T-helper 17 cell (primary cell): ENCODE measurements around the gene KRT38. TPM values are rescaled to one million over a fixed set of nuclear protein-coding genes. Genes with fewer than 3 reads are reported as not detected.

Experiments used
- ATAC-seq: fragments of 150-1000 bp; cut with Tn5 transposase; 2 replicates; pipeline ENCODE4 v1.10.0; 2021; ENCODE audit warnings: mild to moderate bottlenecking, moderate library complexity
- DNase-seq, 3 donors: peaks; one replicate each; pipeline versions ENCODE4 v3.0.0 to v3.0.0-alpha.2; 2020 to 2021
- H3K9me3 ChIP-seq: one replicate; pipeline ENCODE4 v1.7.0; 2013; ENCODE audit warnings: low read length, mild to moderate bottlenecking; ENCODE audit not compliant: control insufficient read depth, poor library complexity, severe bottlenecking
- H3K27ac Mint-ChIP-seq: one replicate; pipeline ENCODE4 v1.8.0; 2022; ENCODE audit warnings: mild to moderate bottlenecking, moderate library complexity, mixed read lengths
- H3K27me3 Mint-ChIP-seq: one replicate; pipeline ENCODE4 v1.8.0; 2022; ENCODE audit warnings: mixed read lengths
- H3K36me3 Mint-ChIP-seq: one replicate; pipeline ENCODE4 v1.8.0; 2022; ENCODE audit warnings: low read depth, mixed read lengths
- H3K4me1 Mint-ChIP-seq: one replicate; pipeline ENCODE4 v1.8.0; 2022; ENCODE audit warnings: mild to moderate bottlenecking, mixed read lengths
- H3K4me3 Mint-ChIP-seq: one replicate; pipeline ENCODE4 v1.8.0; 2022; ENCODE audit warnings: mild to moderate bottlenecking, moderate library complexity, mixed read lengths
- total RNA-seq, 4 donors: library from RNA in 2 of 4; stranded (reverse) in 2 of 4; gene quantifications; one replicate each; pipeline ENCODE4 v1.2.3 and lab custom pipeline; 2022 to 2026

Gene KRT38
- total RNA-seq, 2 donors from 2014 or later = not detected

- Mint-ChIP-seq H3K4me1 (peaks cover 2% of the 10 kb centered on the region), H3K27ac (no peak overlapping the region), H3K27me3 (no peaks in the 10 kb centered on the region), H3K36me3 (no peaks in the 10 kb centered on the region), H3K4me3 (no peak overlapping the region)
- no peak for ATAC-seq
- no peaks in the 10 kb centered on the region for H3K9me3 ChIP-seq
- no peak for DNase-seq
Observed at GRCh38 chr17:41475421-41475820, 34.6 kb upstream of the KRT38 start.

GRCh38 chr17:41474863-41475262 lies 34.1 kb upstream of the KRT38 start:
- H3K4me1 Mint-ChIP-seq = peaks cover 2% of the 10 kb centered on the region
- no peak overlapping the region for H3K27ac Mint-ChIP-seq
- ATAC-seq (no peak), DNase-seq (no peak)
- H3K9me3 ChIP-seq = no peaks in the 10 kb centered on the region
- no peak overlapping the region for H3K4me3 Mint-ChIP-seq
- no peaks in the 10 kb centered on the region for H3K36me3 Mint-ChIP-seq
- H3K27me3 Mint-ChIP-seq = no peaks in the 10 kb centered on the region

GRCh38 chr17:41468346-41468745 lies 27.6 kb upstream of the KRT38 start:
- Mint-ChIP-seq H3K27ac (no peak overlapping the region), H3K36me3 (no peaks in the 10 kb centered on the region), H3K4me1 (no peaks in the 10 kb centered on the region), H3K4me3 (no peak overlapping the region), H3K27me3 (peaks cover 12% of the 10 kb centered on the region)
- ATAC-seq (no peak), DNase-seq (no peak)
- H3K9me3 ChIP-seq = no peaks in the 10 kb centered on the region

- no peak for DNase-seq
- Mint-ChIP-seq H3K4me1 (no peaks in the 10 kb centered on the region), H3K27ac (no peak overlapping the region), H3K36me3 (no peaks in the 10 kb centered on the region), H3K27me3 (peaks cover 15% of the 10 kb centered on the region), H3K4me3 (no peak overlapping the region)
- ATAC-seq = no peak
- no peaks in the 10 kb centered on the region for H3K9me3 ChIP-seq
Observed at GRCh38 chr17:41467561-41467960, 26.8 kb upstream of the KRT38 start.

- Mint-ChIP-seq H3K27me3 (peaks cover 18% of the 10 kb centered on the region), H3K27ac (no peak within 1 kb of the TSS), H3K36me3 (no peaks in the 10 kb centered on the region), H3K4me1 (no peaks in the 10 kb centered on the region), H3K4me3 (no peak within 1 kb of the TSS)
- H3K9me3 ChIP-seq = no peaks in the 10 kb centered on the region
- DNase-seq (no peak), ATAC-seq (no peak)
Observed at GRCh38 chr17:41466988-41467387, 26.2 kb upstream of the KRT38 start, which contains the start of gene KRT32. Gene KRT32 (minus strand): TSS chr17:41467386. CDS start chr17:41467325, 61 bp downstream.

- Mint-ChIP-seq H3K4me1 (peaks cover 2% of the 10 kb centered on the region), H3K27ac (no peak overlapping the region), H3K27me3 (peaks cover 18% of the 10 kb centered on the region), H3K36me3 (no peaks in the 10 kb centered on the region), H3K4me3 (no peak overlapping the region)
- no peaks in the 10 kb centered on the region for H3K9me3 ChIP-seq
- ATAC-seq (no peak), DNase-seq (no peak)
Observed at GRCh38 chr17:41464682-41465081, 23.9 kb upstream of the KRT38 start.

GRCh38 chr17:41464173-41464572 lies 23.4 kb upstream of the KRT38 start:
- H3K27me3 Mint-ChIP-seq = peaks cover 18% of the 10 kb centered on the region
- H3K4me1 Mint-ChIP-seq = peaks cover 2% of the 10 kb centered on the region
- H3K27ac Mint-ChIP-seq = no peak overlapping the region
- H3K4me3 Mint-ChIP-seq = no peak overlapping the region
- no peaks in the 10 kb centered on the region for H3K9me3 ChIP-seq
- no peak for DNase-seq
- no peaks in the 10 kb centered on the region for H3K36me3 Mint-ChIP-seq
- no peak for ATAC-seq

- DNase-seq (no peak), ATAC-seq (no peak)
- Mint-ChIP-seq H3K4me1 (peaks cover 2% of the 10 kb centered on the region), H3K27me3 (peaks cover 18% of the 10 kb centered on the region), H3K36me3 (no peaks in the 10 kb centered on the region), H3K4me3 (no peak overlapping the region), H3K27ac (no peak overlapping the region)
- no peaks in the 10 kb centered on the region for H3K9me3 ChIP-seq
Observed at GRCh38 chr17:41463746-41464145, 23.0 kb upstream of the KRT38 start.

GRCh38 chr17:41462705-41463104 lies 21.9 kb upstream of the KRT38 start:
- Mint-ChIP-seq H3K36me3 (no peaks in the 10 kb centered on the region), H3K27ac (no peak overlapping the region), H3K4me1 (peaks cover 2% of the 10 kb centered on the region), H3K4me3 (no peak overlapping the region), H3K27me3 (peaks cover 18% of the 10 kb centered on the region)
- no peak for ATAC-seq
- H3K9me3 ChIP-seq = no peaks in the 10 kb centered on the region
- no peak for DNase-seq

- ATAC-seq (no peak), DNase-seq (no peak)
- H3K9me3 ChIP-seq = no peaks in the 10 kb centered on the region
- Mint-ChIP-seq H3K4me3 (no peak overlapping the region), H3K4me1 (peaks cover 6% of the 10 kb centered on the region), H3K27ac (no peak overlapping the region), H3K36me3 (no peaks in the 10 kb centered on the region), H3K27me3 (peaks cover 3% of the 10 kb centered on the region)
Observed at GRCh38 chr17:41457676-41458075, 16.9 kb upstream of the KRT38 start.

- Mint-ChIP-seq H3K4me3 (no peak overlapping the region), H3K4me1 (peaks cover 6% of the 10 kb centered on the region), H3K36me3 (no peaks in the 10 kb centered on the region), H3K27me3 (no peaks in the 10 kb centered on the region), H3K27ac (no peak overlapping the region)
- ATAC-seq (no peak), DNase-seq (no peak)
- no peaks in the 10 kb centered on the region for H3K9me3 ChIP-seq
Observed at GRCh38 chr17:41456204-41456603, 15.4 kb upstream of the KRT38 start.

- no peaks in the 10 kb centered on the region for H3K9me3 ChIP-seq
- Mint-ChIP-seq H3K27ac (no peak overlapping the region), H3K4me3 (no peak overlapping the region), H3K27me3 (no peaks in the 10 kb centered on the region), H3K4me1 (peaks cover 3% of the 10 kb centered on the region), H3K36me3 (no peaks in the 10 kb centered on the region)
- ATAC-seq (no peak), DNase-seq (no peak)
Observed at GRCh38 chr17:41455236-41455635, 14.5 kb upstream of the KRT38 start.

GRCh38 chr17:41453066-41453465 lies 12.3 kb upstream of the KRT38 start:
- peaks cover 3% of the 10 kb centered on the region for H3K4me1 Mint-ChIP-seq
- no peak overlapping the region for H3K27ac Mint-ChIP-seq
- no peak overlapping the region for H3K4me3 Mint-ChIP-seq
- DNase-seq = no peak
- ATAC-seq = no peak
- H3K27me3 Mint-ChIP-seq = peaks cover 5% of the 10 kb centered on the region
- no peaks in the 10 kb centered on the region for H3K9me3 ChIP-seq
- no peaks in the 10 kb centered on the region for H3K36me3 Mint-ChIP-seq

- Mint-ChIP-seq H3K27ac (no peak overlapping the region), H3K4me1 (peaks cover 3% of the 10 kb centered on the region), H3K27me3 (peaks cover 5% of the 10 kb centered on the region), H3K4me3 (no peak overlapping the region), H3K36me3 (no peaks in the 10 kb centered on the region)
- ATAC-seq (no peak), DNase-seq (no peak)
- no peaks in the 10 kb centered on the region for H3K9me3 ChIP-seq
Observed at GRCh38 chr17:41452281-41452680, 11.5 kb upstream of the KRT38 start.
